Measurements from ENCODE around the gene PNMA6A.
"Not testable (repeated sequence)": the region's sequence is repeated elsewhere in the genome, so short reads cannot be mapped to it uniquely, and the experiment has no call there.

GRCh38 chrX:153026501-153026900 is 45.8 kb upstream of the PNMA6A start:
- TF ChIP-seq, protein P1, sequence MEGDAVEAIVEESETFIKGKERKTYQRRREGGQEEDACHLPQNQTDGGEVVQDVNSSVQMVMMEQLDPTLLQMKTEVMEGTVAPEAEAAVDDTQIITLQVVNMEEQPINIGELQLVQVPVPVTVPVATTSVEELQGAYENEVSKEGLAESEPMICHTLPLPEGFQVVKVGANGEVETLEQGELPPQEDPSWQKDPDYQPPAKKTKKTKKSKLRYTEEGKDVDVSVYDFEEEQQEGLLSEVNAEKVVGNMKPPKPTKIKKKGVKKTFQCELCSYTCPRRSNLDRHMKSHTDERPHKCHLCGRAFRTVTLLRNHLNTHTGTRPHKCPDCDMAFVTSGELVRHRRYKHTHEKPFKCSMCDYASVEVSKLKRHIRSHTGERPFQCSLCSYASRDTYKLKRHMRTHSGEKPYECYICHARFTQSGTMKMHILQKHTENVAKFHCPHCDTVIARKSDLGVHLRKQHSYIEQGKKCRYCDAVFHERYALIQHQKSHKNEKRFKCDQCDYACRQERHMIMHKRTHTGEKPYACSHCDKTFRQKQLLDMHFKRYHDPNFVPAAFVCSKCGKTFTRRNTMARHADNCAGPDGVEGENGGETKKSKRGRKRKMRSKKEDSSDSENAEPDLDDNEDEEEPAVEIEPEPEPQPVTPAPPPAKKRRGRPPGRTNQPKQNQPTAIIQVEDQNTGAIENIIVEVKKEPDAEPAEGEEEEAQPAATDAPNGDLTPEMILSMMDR (IDR thresholded peaks at IDR 0.05) = not testable (repeated sequence)
- TF ChIP-seq POLR2A (IDR thresholded peaks at IDR 0.05) = not testable (repeated sequence)

All from uterus (tissue), 2 donors.